ENCODE data around the gene PMP22. TPM values are rescaled to one million over a fixed set of nuclear protein-coding genes. Genes with fewer than 3 reads are reported as not detected.

Gene PMP22
- total RNA-seq, 1 experiment from 2014 or later = 28.7 TPM

DNA sequence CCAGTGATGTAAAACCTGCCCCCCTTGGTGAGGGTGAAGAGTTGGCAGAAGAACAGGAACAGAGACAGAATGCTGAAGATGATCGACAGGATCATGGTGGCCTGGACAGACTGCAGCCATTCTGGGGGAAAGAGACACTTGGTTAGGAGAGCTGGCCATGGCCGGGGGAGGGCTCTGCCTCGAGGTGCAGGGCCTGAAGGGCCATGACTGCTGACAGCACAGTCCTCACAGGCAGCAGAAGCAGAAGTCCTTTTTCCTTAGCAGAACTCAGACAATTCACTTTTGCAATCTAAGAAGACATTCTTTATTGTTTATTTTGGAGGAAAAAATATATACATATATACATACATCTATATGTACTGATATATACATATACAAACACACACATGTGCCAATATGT is 25.6 kb downstream of the PMP22 start:
- H3K4me3 ChIP-seq (replicated peaks in 1 of 2; ENCODE audit: low read depth in 1 of 2, low read length in 2 of 2) = no peak overlapping the region
- no peak overlapping the region for H3K27ac ChIP-seq (ENCODE audit: low read depth, low read length)
- POLR2A ChIA-PET = no interaction called here
- BruUV-seq (replicated peaks) = no TSS peak
- RAD21 ChIA-PET (ENCODE audit: low non-redundant PET in 1 of 2, low total read pairs in 2 of 2, uncharacterized antibody in 2 of 2, unreplicated experiment in 2 of 2) = no interaction called here
- no peaks in the 10 kb centered on the region for H3K27me3 ChIP-seq (ENCODE audit: insufficient read depth, low read length)
- ATAC-seq = no peak
- no peak for DNase-seq (ENCODE audit: low read depth, low spot score)
- H3K36me3 ChIP-seq (ENCODE audit: control insufficient read depth in 1 of 2, insufficient read depth in 2 of 2, low read length in 2 of 2) = peaks cover 8 to 15% of the 10 kb centered on the region in 2 experiments; a peak in 3 of 4 replicates
- no peaks in the 10 kb centered on the region for H3K9me2 ChIP-seq (ENCODE audit: insufficient read depth)
- H3K9me3 ChIP-seq (ENCODE audit: control insufficient read depth in 1 of 2, insufficient read depth in 1 of 2, low read depth in 1 of 2, low read length in 2 of 2) = no peaks in the 10 kb centered on the region; a peak in 1 of 4 replicates
- H2AFZ ChIP-seq (ENCODE audit: low read depth, low read length, poor library complexity, severe bottlenecking) = no peak overlapping the region
- no peak for TF ChIP-seq SRF (IDR thresholded peaks at IDR 0.05; ENCODE audit: low read depth)
- TF ChIP-seq ZNF274 (IDR thresholded peaks at IDR 0.05; ENCODE audit: low read depth, low read length) = no peak
- TF ChIP-seq, protein P1, sequence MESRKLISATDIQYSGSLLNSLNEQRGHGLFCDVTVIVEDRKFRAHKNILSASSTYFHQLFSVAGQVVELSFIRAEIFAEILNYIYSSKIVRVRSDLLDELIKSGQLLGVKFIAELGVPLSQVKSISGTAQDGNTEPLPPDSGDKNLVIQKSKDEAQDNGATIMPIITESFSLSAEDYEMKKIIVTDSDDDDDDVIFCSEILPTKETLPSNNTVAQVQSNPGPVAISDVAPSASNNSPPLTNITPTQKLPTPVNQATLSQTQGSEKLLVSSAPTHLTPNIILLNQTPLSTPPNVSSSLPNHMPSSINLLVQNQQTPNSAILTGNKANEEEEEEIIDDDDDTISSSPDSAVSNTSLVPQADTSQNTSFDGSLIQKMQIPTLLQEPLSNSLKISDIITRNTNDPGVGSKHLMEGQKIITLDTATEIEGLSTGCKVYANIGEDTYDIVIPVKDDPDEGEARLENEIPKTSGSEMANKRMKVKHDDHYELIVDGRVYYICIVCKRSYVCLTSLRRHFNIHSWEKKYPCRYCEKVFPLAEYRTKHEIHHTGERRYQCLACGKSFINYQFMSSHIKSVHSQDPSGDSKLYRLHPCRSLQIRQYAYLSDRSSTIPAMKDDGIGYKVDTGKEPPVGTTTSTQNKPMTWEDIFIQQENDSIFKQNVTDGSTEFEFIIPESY (IDR thresholded peaks at IDR 0.05; ENCODE audit: extremely low read depth, insufficient replicate concordance, low read length) = no peak
- TF ChIP-seq TCF7L2 (IDR thresholded peaks at IDR 0.05; ENCODE audit: borderline replicate concordance, extremely low read depth, insufficient read depth, insufficient read length) = no peak
- TF ChIP-seq POLR2AphosphoS5 (IDR thresholded peaks at IDR 0.05; ENCODE audit: low read depth, low read length) = no peak
- TF ChIP-seq SIN3A (IDR thresholded peaks at IDR 0.05; ENCODE audit: low read depth) = no peak
- TF ChIP-seq RAD21 (IDR thresholded peaks at IDR 0.05; ENCODE audit: low read depth) = no peak
- no peak for TF ChIP-seq CEBPB (IDR thresholded peaks at IDR 0.05; ENCODE audit: low read depth)
- TF ChIP-seq, protein P2, sequence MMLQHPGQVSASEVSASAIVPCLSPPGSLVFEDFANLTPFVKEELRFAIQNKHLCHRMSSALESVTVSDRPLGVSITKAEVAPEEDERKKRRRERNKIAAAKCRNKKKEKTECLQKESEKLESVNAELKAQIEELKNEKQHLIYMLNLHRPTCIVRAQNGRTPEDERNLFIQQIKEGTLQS (IDR thresholded peaks at IDR 0.05) = no peak
- TF ChIP-seq, protein P3, sequence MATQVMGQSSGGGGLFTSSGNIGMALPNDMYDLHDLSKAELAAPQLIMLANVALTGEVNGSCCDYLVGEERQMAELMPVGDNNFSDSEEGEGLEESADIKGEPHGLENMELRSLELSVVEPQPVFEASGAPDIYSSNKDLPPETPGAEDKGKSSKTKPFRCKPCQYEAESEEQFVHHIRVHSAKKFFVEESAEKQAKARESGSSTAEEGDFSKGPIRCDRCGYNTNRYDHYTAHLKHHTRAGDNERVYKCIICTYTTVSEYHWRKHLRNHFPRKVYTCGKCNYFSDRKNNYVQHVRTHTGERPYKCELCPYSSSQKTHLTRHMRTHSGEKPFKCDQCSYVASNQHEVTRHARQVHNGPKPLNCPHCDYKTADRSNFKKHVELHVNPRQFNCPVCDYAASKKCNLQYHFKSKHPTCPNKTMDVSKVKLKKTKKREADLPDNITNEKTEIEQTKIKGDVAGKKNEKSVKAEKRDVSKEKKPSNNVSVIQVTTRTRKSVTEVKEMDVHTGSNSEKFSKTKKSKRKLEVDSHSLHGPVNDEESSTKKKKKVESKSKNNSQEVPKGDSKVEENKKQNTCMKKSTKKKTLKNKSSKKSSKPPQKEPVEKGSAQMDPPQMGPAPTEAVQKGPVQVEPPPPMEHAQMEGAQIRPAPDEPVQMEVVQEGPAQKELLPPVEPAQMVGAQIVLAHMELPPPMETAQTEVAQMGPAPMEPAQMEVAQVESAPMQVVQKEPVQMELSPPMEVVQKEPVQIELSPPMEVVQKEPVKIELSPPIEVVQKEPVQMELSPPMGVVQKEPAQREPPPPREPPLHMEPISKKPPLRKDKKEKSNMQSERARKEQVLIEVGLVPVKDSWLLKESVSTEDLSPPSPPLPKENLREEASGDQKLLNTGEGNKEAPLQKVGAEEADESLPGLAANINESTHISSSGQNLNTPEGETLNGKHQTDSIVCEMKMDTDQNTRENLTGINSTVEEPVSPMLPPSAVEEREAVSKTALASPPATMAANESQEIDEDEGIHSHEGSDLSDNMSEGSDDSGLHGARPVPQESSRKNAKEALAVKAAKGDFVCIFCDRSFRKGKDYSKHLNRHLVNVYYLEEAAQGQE (IDR thresholded peaks at IDR 0.05; ENCODE audit: low read depth) = no peak
- TF ChIP-seq YY1 (IDR thresholded peaks at IDR 0.05; ENCODE audit: extremely low read depth, insufficient replicate concordance, low read depth, low read length) = no peak
- TF ChIP-seq EZH2phosphoT487 (IDR thresholded peaks at IDR 0.05; ENCODE audit: borderline replicate concordance) = no peak
- TF ChIP-seq ZFX (IDR thresholded peaks at IDR 0.05) = no peak
- TF ChIP-seq EZH2 (IDR thresholded peaks at IDR 0.05) = no peak
- no peak for TF ChIP-seq ELF1 (IDR thresholded peaks at IDR 0.05; ENCODE audit: borderline replicate concordance, low read depth)
- TF ChIP-seq, protein P4, sequence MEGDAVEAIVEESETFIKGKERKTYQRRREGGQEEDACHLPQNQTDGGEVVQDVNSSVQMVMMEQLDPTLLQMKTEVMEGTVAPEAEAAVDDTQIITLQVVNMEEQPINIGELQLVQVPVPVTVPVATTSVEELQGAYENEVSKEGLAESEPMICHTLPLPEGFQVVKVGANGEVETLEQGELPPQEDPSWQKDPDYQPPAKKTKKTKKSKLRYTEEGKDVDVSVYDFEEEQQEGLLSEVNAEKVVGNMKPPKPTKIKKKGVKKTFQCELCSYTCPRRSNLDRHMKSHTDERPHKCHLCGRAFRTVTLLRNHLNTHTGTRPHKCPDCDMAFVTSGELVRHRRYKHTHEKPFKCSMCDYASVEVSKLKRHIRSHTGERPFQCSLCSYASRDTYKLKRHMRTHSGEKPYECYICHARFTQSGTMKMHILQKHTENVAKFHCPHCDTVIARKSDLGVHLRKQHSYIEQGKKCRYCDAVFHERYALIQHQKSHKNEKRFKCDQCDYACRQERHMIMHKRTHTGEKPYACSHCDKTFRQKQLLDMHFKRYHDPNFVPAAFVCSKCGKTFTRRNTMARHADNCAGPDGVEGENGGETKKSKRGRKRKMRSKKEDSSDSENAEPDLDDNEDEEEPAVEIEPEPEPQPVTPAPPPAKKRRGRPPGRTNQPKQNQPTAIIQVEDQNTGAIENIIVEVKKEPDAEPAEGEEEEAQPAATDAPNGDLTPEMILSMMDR (IDR thresholded peaks at IDR 0.05 in 2 of 3, conservative IDR thresholded peaks at IDR 0.05 in 1 of 3; ENCODE audit: borderline replicate concordance in 1 of 3, insufficient read depth in 1 of 3, low read depth in 2 of 3, low read length in 2 of 3) = no peak
- no peak overlapping the region for H3K4me2 ChIP-seq (ENCODE audit: low read length)
- peaks cover 25% of the 10 kb centered on the region for H3K79me2 ChIP-seq (ENCODE audit: insufficient read depth, low read length)
- intact Hi-C loops (cut with micrococcal nuclease) = no loop called here
- no peaks in the 10 kb centered on the region for H4K20me1 ChIP-seq (ENCODE audit: insufficient read depth)
- CTCF ChIA-PET = no interaction called here
- no peak overlapping the region for H3K9ac ChIP-seq (ENCODE audit: low read length)
- H3K4me1 ChIP-seq (ENCODE audit: control insufficient read depth in 1 of 2, insufficient read depth in 2 of 2, low read length in 2 of 2) = no peaks in the 10 kb centered on the region

Measured in HCT116 (cell line).